BLaER1 treated with 17β-estradiol and CSF1 and Interleukin-3, amounts not matched to agents 10 nM and 100 nM (cell line): ENCODE data around the gene CS.
"Not testable (repeated sequence)": the region's sequence is repeated elsewhere in the genome, so short reads cannot be mapped to it uniquely, and the experiment has no call there.

Source experiments
- H3K27ac ChIP-seq, 11 experiments: shearing (Covaris generic); formaldehyde crosslinking; 2 replicates each; pipeline ENCODE4 v1.8.1; 2022
- H3K27me3 ChIP-seq, 11 experiments: shearing (Covaris generic); formaldehyde crosslinking; 2 replicates each; pipeline ENCODE4 v1.8.1; 2022
- H3K36me3 ChIP-seq, 11 experiments: shearing (Covaris generic); formaldehyde crosslinking; 2 replicates each; pipeline ENCODE4 v1.8.1; 2022
- H3K4me1 ChIP-seq, 10 experiments: shearing (Covaris generic); formaldehyde crosslinking; 2 replicates each; pipeline ENCODE4 v1.8.1; 2022
- H3K4me2 ChIP-seq, 11 experiments: shearing (Covaris generic); formaldehyde crosslinking; 2 replicates each; pipeline ENCODE4 v1.8.1; 2022
- H3K4me3 ChIP-seq, 10 experiments: shearing (Covaris generic); formaldehyde crosslinking; 2 replicates each; pipeline ENCODE4 v1.8.1; 2022
- H3K9ac ChIP-seq, 11 experiments: shearing (Covaris generic); formaldehyde crosslinking; 2 replicates each; pipeline ENCODE4 v1.8.1; 2022
- H3K9me3 ChIP-seq, 11 experiments: shearing (Covaris generic); formaldehyde crosslinking; replicated peaks in 1 of 11; 2 replicates each; pipeline ENCODE4 v1.8.1; 2022
- H4K20me1 ChIP-seq, 11 experiments: shearing (Covaris generic); formaldehyde crosslinking; 2 replicates each; pipeline ENCODE4 v1.8.1; 2022
- Cebpa-rat ChIP-seq, 11 experiments: shearing (Covaris generic); IDR thresholded peaks; 2 replicates each; pipeline ENCODE4 v1.8.1; 2022

The CS gene

DNA sequence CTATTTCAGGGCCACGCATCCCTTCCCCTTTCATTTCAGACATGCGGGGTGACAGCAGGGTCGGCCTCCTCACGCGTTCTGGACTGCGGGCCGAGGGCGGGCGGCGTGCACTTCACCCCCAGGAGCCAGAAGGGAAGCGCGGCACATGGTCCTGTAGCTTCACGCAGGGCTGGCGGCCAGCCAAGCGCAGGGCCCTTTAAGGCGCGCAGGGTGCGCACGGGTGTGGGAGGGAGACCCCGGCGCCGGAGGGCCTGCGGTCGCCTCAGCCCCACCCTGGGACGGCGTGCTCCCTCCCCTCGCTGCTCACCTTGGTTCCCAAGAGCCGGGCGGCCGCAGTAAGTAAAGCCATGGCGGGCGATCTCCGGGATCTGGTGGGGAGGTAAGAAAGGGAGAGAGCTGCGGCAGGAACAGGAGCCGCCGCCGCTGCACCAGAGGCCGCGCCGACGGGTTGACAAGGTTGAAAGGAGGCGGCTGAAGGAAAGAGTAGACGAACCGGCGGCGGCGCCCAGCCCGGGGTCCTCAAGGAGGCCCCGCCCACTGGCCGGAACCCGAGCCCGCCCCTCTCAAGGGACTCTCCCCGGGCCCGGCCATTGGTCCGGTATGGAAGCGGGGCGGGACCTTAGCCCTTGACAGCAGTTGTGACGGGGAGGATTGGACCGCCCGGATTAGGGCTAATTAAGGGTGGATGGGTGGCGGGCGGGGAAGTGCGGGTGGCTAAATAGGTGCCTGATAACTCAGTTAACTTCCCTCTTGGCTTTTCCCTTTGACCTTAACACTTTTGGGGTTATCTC is at the start of gene CS:
Gene CS, minus strand, starts transcription at position 478 of the 791 bp plus-strand sequence. Its CDS starts 129 bp downstream, at position 349.
- TF ChIP-seq Cebpa-rat (IDR thresholded peaks at IDR 0.05), result no peak
- Histone ChIP-seq H4K20me1 (peaks cover 23 to 50% (median 41%) of the 10 kb centered on the region in 11 experiments; a peak in 21 of 22 replicates), H3K4me1 (peaks cover 51 to 67% (median 61%) of the 10 kb centered on the region in 10 experiments), H3K36me3 (peaks cover 18 to 75% (median 53%) of the 10 kb centered on the region in 11 experiments), H3K27me3 (no peaks in the 10 kb centered on the region), H3K9ac (peak within 1 kb of the TSS; percentile 87 to 96 (median 92)), H3K9me3 (no peaks in the 10 kb centered on the region), H3K4me2 (peak within 1 kb of the TSS; percentile 87 to 98 (median 94)), H3K27ac (peak within 1 kb of the TSS; percentile 69 to 94 (median 90)), H3K4me3 (peak within 1 kb of the TSS; percentile 73 to 96 (median 86))

DNA sequence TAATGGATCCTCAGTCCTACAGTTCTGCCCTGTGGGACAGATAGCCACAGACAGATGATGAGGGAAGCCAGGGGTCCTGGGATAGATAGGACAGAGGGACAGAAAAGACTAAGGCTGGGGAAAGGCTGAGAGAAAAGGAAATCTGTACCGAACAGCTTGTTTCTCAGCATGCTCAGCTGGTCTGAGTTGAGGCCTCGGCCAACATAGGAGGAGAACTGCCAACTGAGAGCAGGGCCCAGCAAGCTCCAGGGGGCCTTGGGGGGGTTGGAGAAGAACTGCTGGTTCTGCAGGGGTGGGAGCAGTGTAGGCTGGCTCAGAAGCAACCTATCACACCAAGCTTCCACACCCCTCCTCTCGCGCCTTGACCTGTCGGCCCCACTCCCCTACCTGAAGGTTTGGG is 48.6 kb upstream of the CS start:
- H3K36me3 ChIP-seq, result peaks cover 88 to 100% (median 95%) of the 10 kb centered on the region in 11 experiments
- no peak overlapping the region for H3K9ac ChIP-seq
- H4K20me1 ChIP-seq, result peaks cover 0 to 9% (median 0%) of the 10 kb centered on the region in 11 experiments; a peak in 3 of 22 replicates
- H3K9me3 ChIP-seq, result no peaks in the 10 kb centered on the region
- no peaks in the 10 kb centered on the region for H3K4me1 ChIP-seq
- no peak overlapping the region for H3K4me3 ChIP-seq
- no peak overlapping the region for H3K27ac ChIP-seq
- H3K4me2 ChIP-seq, result no peak overlapping the region
- H3K27me3 ChIP-seq, result no peaks in the 10 kb centered on the region
- TF ChIP-seq Cebpa-rat (IDR thresholded peaks at IDR 0.05), result no peak

DNA sequence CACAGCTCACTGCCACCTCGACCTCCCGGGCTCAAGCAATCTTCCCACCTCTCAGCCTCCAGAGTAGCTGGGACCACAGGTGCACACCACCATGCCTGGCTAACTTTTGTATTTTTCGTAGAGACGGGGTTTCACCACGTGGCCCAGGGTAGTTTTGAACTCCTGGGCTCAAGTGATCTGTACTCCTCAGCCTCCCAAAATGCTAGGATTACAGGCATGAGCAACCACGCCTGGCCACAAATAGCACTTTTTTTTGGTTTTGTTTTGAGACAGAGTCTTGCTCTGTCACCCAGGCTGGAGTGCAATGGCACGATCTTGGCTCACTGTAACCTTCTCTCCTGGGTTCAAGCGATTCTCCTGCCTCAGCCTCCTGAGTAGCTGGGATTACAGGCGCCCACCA is 47.1 kb upstream of the CS start:
- not testable (repeated sequence) for H3K4me1 ChIP-seq, H3K4me3 ChIP-seq, H3K9me3 ChIP-seq, H3K9ac ChIP-seq, H3K27ac ChIP-seq, H4K20me1 ChIP-seq, H3K4me2 ChIP-seq, H3K27me3 ChIP-seq
- H3K36me3 ChIP-seq, result peaks cover 89 to 100% (median 95%) of the 10 kb centered on the region in 11 experiments

- TF ChIP-seq Cebpa-rat (IDR thresholded peaks at IDR 0.05), result no peak
- H4K20me1 ChIP-seq, result peaks cover 0 to 9% (median 0%) of the 10 kb centered on the region in 11 experiments; a peak in 3 of 22 replicates
- no peaks in the 10 kb centered on the region for H3K4me1 ChIP-seq
- peaks cover 87 to 100% (median 94%) of the 10 kb centered on the region in 11 experiments for H3K36me3 ChIP-seq
- no peak overlapping the region for H3K4me3 ChIP-seq
- no peak overlapping the region for H3K4me2 ChIP-seq
- H3K27ac ChIP-seq, result no peak overlapping the region
- no peaks in the 10 kb centered on the region for H3K27me3 ChIP-seq
- no peak overlapping the region for H3K9ac ChIP-seq
- H3K9me3 ChIP-seq, result no peaks in the 10 kb centered on the region
Measured at GRCh38 chr12:56346675-56347074, 46.5 kb upstream of the CS start.

- Histone ChIP-seq H3K4me1 (peaks cover 5 to 30% (median 18%) of the 10 kb centered on the region in 10 experiments; a peak in 17 of 20 replicates), H3K36me3 (peaks cover 48 to 69% (median 57%) of the 10 kb centered on the region in 11 experiments)
- H4K20me1 ChIP-seq, H3K9ac ChIP-seq, H3K4me2 ChIP-seq, H3K27ac ChIP-seq, H3K27me3 ChIP-seq, H3K4me3 ChIP-seq, H3K9me3 ChIP-seq: not testable (repeated sequence)
Measured at GRCh38 chr12:56342290-56342689, 42.2 kb upstream of the CS start.

DNA sequence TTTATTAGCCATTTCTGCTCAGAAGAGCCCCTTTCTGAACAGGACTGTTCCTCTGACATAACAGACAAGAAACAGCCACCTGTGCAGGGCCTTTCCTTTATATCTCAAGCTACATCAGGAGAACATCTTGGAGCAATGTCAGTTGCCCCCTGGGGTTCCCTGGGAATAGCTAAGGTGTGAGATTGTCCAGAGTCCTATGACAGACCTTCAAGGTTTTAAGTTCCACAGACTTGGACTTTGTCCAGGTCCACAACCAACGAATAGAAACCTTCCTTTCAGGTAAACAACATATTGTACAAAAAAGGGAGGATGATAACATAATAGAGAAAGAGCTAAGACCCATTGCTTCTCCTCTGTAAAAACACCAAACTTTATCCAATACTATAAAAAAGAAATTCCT is 41.5 kb upstream of the CS start:
- H3K36me3 ChIP-seq, result peaks cover 41 to 62% (median 50%) of the 10 kb centered on the region in 11 experiments
- H3K27ac ChIP-seq, result no peak overlapping the region
- H3K27me3 ChIP-seq, result no peaks in the 10 kb centered on the region
- H3K4me3 ChIP-seq, result no peak overlapping the region
- H4K20me1 ChIP-seq, result peaks cover 0 to 2% (median 0%) of the 10 kb centered on the region in 11 experiments; a peak in 1 of 22 replicates
- no peaks in the 10 kb centered on the region for H3K9me3 ChIP-seq
- TF ChIP-seq Cebpa-rat (IDR thresholded peaks at IDR 0.05), result no peak
- H3K9ac ChIP-seq, result no peak overlapping the region
- H3K4me2 ChIP-seq, result no peak overlapping the region
- peaks cover 7 to 37% (median 24%) of the 10 kb centered on the region in 10 experiments; a peak in 17 of 20 replicates for H3K4me1 ChIP-seq

DNA sequence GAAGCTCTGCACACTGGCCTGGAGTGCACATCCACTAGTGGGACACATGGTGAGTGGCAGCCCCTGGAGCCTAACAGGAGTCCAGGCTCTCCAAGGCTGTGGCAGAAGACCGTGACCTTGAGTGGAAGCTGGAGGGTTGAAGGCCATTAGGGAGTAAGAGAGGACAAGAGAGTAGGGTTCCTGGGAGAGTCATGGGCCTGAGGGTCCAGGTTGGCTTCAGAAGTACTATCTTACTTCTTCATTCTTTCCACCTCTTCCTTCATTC is 39.0 kb upstream of the CS start:
- Histone ChIP-seq H3K36me3 (peaks cover 20 to 37% (median 27%) of the 10 kb centered on the region in 11 experiments), H3K4me1 (peaks cover 17 to 59% (median 41%) of the 10 kb centered on the region in 10 experiments), H3K4me2 (peak overlapping the region in 10 of 11 experiments; percentile 9 to 84 (median 60); a peak in 18 of 22 replicates), H3K4me3 (no peak overlapping the region), H3K9ac (peak overlapping the region in 4 of 11 experiments; percentile 30 to 54 (median 42); a peak in 8 of 22 replicates), H3K27ac (peak overlapping the region; percentile 4 to 75 (median 48); a peak in 17 of 22 replicates), H3K27me3 (no peaks in the 10 kb centered on the region), H3K9me3 (no peaks in the 10 kb centered on the region), H4K20me1 (no peaks in the 10 kb centered on the region)
- no peak for TF ChIP-seq Cebpa-rat (IDR thresholded peaks at IDR 0.05)

- peaks cover 14 to 31% (median 22%) of the 10 kb centered on the region in 11 experiments for H3K36me3 ChIP-seq
- peaks cover 18 to 59% (median 41%) of the 10 kb centered on the region in 10 experiments for H3K4me1 ChIP-seq
- peak within 1 kb of the TSS; percentile 9 to 95 (median 45); a peak in 19 of 22 replicates for H3K4me2 ChIP-seq
- H3K9me3 ChIP-seq, result no peaks in the 10 kb centered on the region
- H3K27ac ChIP-seq, result peak within 1 kb of the TSS; percentile 4 to 75 (median 48); a peak in 17 of 22 replicates
- H3K4me3 ChIP-seq, result peak within 1 kb of the TSS in 1 of 10 experiments; percentile 19; a peak in 1 of 20 replicates
- H4K20me1 ChIP-seq, result no peaks in the 10 kb centered on the region
- H3K27me3 ChIP-seq, result no peaks in the 10 kb centered on the region
- TF ChIP-seq Cebpa-rat (IDR thresholded peaks at IDR 0.05), result no peak
- H3K9ac ChIP-seq, result peak within 1 kb of the TSS in 5 of 11 experiments; percentile 30 to 54 (median 35); a peak in 8 of 22 replicates
Measured at GRCh38 chr12:56338308-56339157, 38.4 kb upstream of the CS start, which contains the start of gene IL23A. Gene IL23A, plus strand, starts transcription at chr12:56338884. Its CDS starts 161 bp downstream, at chr12:56339045.
